H1 (cell line): ENCODE data around the gene GBP4. TPM values are rescaled to one million over a fixed set of nuclear protein-coding genes. Genes with fewer than 3 reads are reported as not detected.

Experiments used
- CTCF ChIA-PET: fragments of 300-600 bp; sonication (Branson Sonifier 250); formaldehyde crosslinking; loops from one replicate; lab custom pipeline; 2021; ENCODE audit not compliant: partially characterized antibody; lab: Charles Lee
- POLR2A ChIA-PET: fragments of 300-600 bp; sonication (Branson Sonifier 250); formaldehyde crosslinking; loops from one replicate; lab custom pipeline; 2021; ENCODE audit warnings: inconsistent platforms; ENCODE audit not compliant: partially characterized antibody; lab: Charles Lee
- DNase-seq, 2 experiments: peaks; one replicate each; pipeline versions ENCODE4 v3.0.0 to v3.0.0-alpha.2; 2010 to 2022; ENCODE audit warnings: low spot score in 2 of 2, low read depth in 1 of 2, mixed read lengths in 1 of 2
- FAIRE-seq: peaks from 2 replicates; lab custom pipeline; 2011; peaks lifted over from hg19 to GRCh38; lab: Jason Lieb, UNC
- H2AFZ ChIP-seq: 2 replicates; pipeline ENCODE4 v1.8.1; 2012; ENCODE audit warnings: low read length, inconsistent platforms
- H2AK5ac ChIP-seq: 2 replicates; pipeline ENCODE4 v1.6.1; 2013; ENCODE audit warnings: low read depth, low read length
- H2BK120ac ChIP-seq: replicated peaks from 2 replicates; pipeline ENCODE3; 2013; ENCODE audit warnings: low read depth, low read length, inconsistent platforms
- H2BK12ac ChIP-seq: 2 replicates; pipeline ENCODE4 v1.6.1; 2013; ENCODE audit warnings: low read depth, low read length
- H2BK15ac ChIP-seq: 2 replicates; pipeline ENCODE4 v1.6.1; 2013; ENCODE audit warnings: low read length
- H2BK20ac ChIP-seq: 2 replicates; pipeline ENCODE4 v1.6.1; 2013; ENCODE audit warnings: low read length
- H2BK5ac ChIP-seq: 2 replicates; pipeline ENCODE4 v1.6.1; 2013; ENCODE audit warnings: low read depth, low read length
- H3K14ac ChIP-seq: 2 replicates; pipeline ENCODE4 v1.6.1; 2013; ENCODE audit warnings: inconsistent platforms; ENCODE audit not compliant: insufficient read length
- H3K18ac ChIP-seq: 2 replicates; pipeline ENCODE4 v1.6.1; 2013; ENCODE audit warnings: low read length; ENCODE audit errors: extremely low read depth
- H3K23ac ChIP-seq: 2 replicates; pipeline ENCODE4 v1.6.1; 2013; ENCODE audit warnings: inconsistent platforms; ENCODE audit not compliant: insufficient read length
- H3K23me2 ChIP-seq: 2 replicates; pipeline ENCODE4 v1.6.1; 2013; ENCODE audit warnings: low read depth, low read length
- H3K27ac ChIP-seq: 2 replicates; pipeline ENCODE4 v1.6.1; 2011; ENCODE audit warnings: low read depth, low read length, inconsistent platforms
- H3K27me3 ChIP-seq, 4 experiments: replicated peaks in 1 of 4; 1 replicate in 1 of 4; 2 replicates in 3 of 4; pipeline versions ENCODE4 v1.6.1 to v1.8.1; 2011 to 2013; ENCODE audit warnings: low read length in 3 of 4, mild to moderate bottlenecking in 3 of 4, inconsistent platforms in 2 of 4, mixed read lengths in 2 of 4, moderate library complexity in 1 of 4; ENCODE audit not compliant: control insufficient read depth in 3 of 4, insufficient read depth in 3 of 4; ENCODE audit errors: extremely low read depth in 1 of 4
- H3K36me3 ChIP-seq, 4 experiments: 2 replicates each; pipeline versions ENCODE4 v1.6.1 to v1.8.1; 2011 to 2013; ENCODE audit warnings: mild to moderate bottlenecking in 4 of 4, low read length in 3 of 4, moderate library complexity in 2 of 4, control low read depth in 1 of 4, inconsistent platforms in 1 of 4; ENCODE audit not compliant: insufficient read depth in 4 of 4, control insufficient read depth in 2 of 4
- H3K4ac ChIP-seq: replicated peaks from 2 replicates; pipeline ENCODE3; 2013; ENCODE audit warnings: low read length, low read depth, mixed read lengths, inconsistent platforms; ENCODE audit not compliant: insufficient read length
- H3K4me1 ChIP-seq, 4 experiments: replicated peaks in 1 of 4; 1 replicate in 1 of 4; 2 replicates in 3 of 4; pipeline versions ENCODE4 v1.6.1 to v1.8.1; 2011 to 2013; ENCODE audit warnings: low read length in 3 of 4, inconsistent platforms in 2 of 4, mixed read lengths in 1 of 4; ENCODE audit not compliant: insufficient read depth in 4 of 4, control insufficient read depth in 3 of 4
- H3K4me2 ChIP-seq, 2 experiments: 2 replicates each; pipeline versions ENCODE4 v1.6.1 to v1.8.1; 2011 to 2013; ENCODE audit warnings: low read depth in 2 of 2, low read length in 2 of 2, control low read depth in 1 of 2, inconsistent platforms in 1 of 2, mild to moderate bottlenecking in 1 of 2; ENCODE audit not compliant: insufficient read depth in 1 of 2
- H3K4me3 ChIP-seq, 4 experiments: fragments of 200-600, 300-600 bp in 1 of 4; sonication (generic), shearing (Covaris generic), sonication (Bioruptor Twin) in 1 of 4; 2 replicates each; pipeline versions ENCODE4 v1.5.1 to v1.8.1; 2011 to 2016; ENCODE audit warnings: low read length in 4 of 4, low read depth in 3 of 4, control low read depth in 2 of 4, inconsistent platforms in 2 of 4, mild to moderate bottlenecking in 2 of 4, mixed read lengths in 1 of 4, moderate library complexity in 1 of 4; ENCODE audit not compliant: insufficient read depth in 2 of 4; ENCODE audit errors: extremely low read depth in 1 of 4
- H3K56ac ChIP-seq: replicated peaks from 2 replicates; pipeline ENCODE3; 2013; ENCODE audit warnings: low read depth, mild to moderate bottlenecking, mixed read lengths, low read length, inconsistent platforms; ENCODE audit not compliant: insufficient read length
- H3K79me1 ChIP-seq: 2 replicates; pipeline ENCODE4 v1.6.1; 2013; ENCODE audit warnings: low read depth, low read length, control low read depth
- H3K79me2 ChIP-seq, 2 experiments: 2 replicates each; pipeline versions ENCODE4 v1.6.1 to v1.8.1; 2012 to 2013; ENCODE audit warnings: low read length in 2 of 2, mild to moderate bottlenecking in 2 of 2, inconsistent platforms in 1 of 2; ENCODE audit not compliant: insufficient read depth in 2 of 2, control insufficient read depth in 1 of 2
- H3K9ac ChIP-seq, 4 experiments: replicated peaks in 1 of 4; 1 replicate in 1 of 4; 2 replicates in 3 of 4; pipeline versions ENCODE4 v1.6.1 to v1.8.1; 2011 to 2013; ENCODE audit warnings: low read depth in 3 of 4, low read length in 3 of 4, control low read depth in 2 of 4, mild to moderate bottlenecking in 2 of 4, moderate library complexity in 2 of 4, inconsistent platforms in 1 of 4; ENCODE audit errors: extremely low read depth in 1 of 4
- H3K9me3 ChIP-seq, 2 experiments: 2 replicates each; pipeline versions ENCODE4 v1.6.1 to v1.8.1; 2012 to 2013; ENCODE audit warnings: mild to moderate bottlenecking in 2 of 2, moderate library complexity in 2 of 2, control low read depth in 1 of 2, inconsistent platforms in 1 of 2, low read depth in 1 of 2, low read length in 1 of 2, mixed read lengths in 1 of 2; ENCODE audit not compliant: insufficient read depth in 2 of 2
- H4K20me1 ChIP-seq, 2 experiments: replicated peaks in 1 of 2; 2 replicates each; pipeline versions ENCODE3 to v1.8.1; 2011 to 2013; ENCODE audit warnings: inconsistent platforms in 2 of 2, low read length in 2 of 2, mild to moderate bottlenecking in 1 of 2; ENCODE audit not compliant: insufficient read depth in 2 of 2, control insufficient read depth in 1 of 2
- H4K5ac ChIP-seq: 2 replicates; pipeline ENCODE4 v1.6.1; 2013; ENCODE audit warnings: low read length, low read depth, mixed read lengths, inconsistent platforms; ENCODE audit not compliant: insufficient read length
- H4K8ac ChIP-seq: 2 replicates; pipeline ENCODE4 v1.8.0; 2013; ENCODE audit warnings: mild to moderate bottlenecking, moderate library complexity, low read length, inconsistent platforms; ENCODE audit not compliant: insufficient read depth; ENCODE audit errors: extremely low read depth
- H4K91ac ChIP-seq: replicated peaks from 2 replicates; pipeline ENCODE3; 2013; ENCODE audit warnings: low read length, mixed read lengths, inconsistent platforms; ENCODE audit not compliant: insufficient read length
- CREB1 ChIP-seq: IDR thresholded peaks from 2 replicates; pipeline ENCODE4 v1.6.1; 2012; ENCODE audit warnings: inconsistent platforms
- HDAC6 ChIP-seq: IDR thresholded peaks from one replicate; pipeline ENCODE4 v1.7.1; 2012; ENCODE audit warnings: low read depth, mild to moderate bottlenecking, inconsistent platforms, low read length, moderate library complexity
- KDM4A ChIP-seq: IDR thresholded peaks from one replicate; pipeline ENCODE4 v1.7.1; 2012; ENCODE audit warnings: low read depth, mild to moderate bottlenecking, moderate library complexity, low read length, inconsistent platforms; ENCODE audit not compliant: severe bottlenecking
- NANOG ChIP-seq: IDR thresholded peaks from 2 replicates; pipeline ENCODE4 v1.6.1; 2011; ENCODE audit warnings: low read length, low read depth, mild to moderate bottlenecking, inconsistent platforms; ENCODE audit not compliant: insufficient read depth, poor library complexity, severe bottlenecking
- RFX5 ChIP-seq: IDR thresholded peaks from 2 replicates; pipeline ENCODE4 v1.6.1; 2011; ENCODE audit warnings: low read depth, low read length, improper control_type of control experiment, borderline replicate concordance
- SAP30 ChIP-seq: fragments of 300-600 bp; sonication (generic); IDR thresholded peaks from 2 replicates; pipeline ENCODE4 v1.7.1; 2012; ENCODE audit warnings: low read length, moderate library complexity, mild to moderate bottlenecking, inconsistent platforms; ENCODE audit not compliant: insufficient read depth, insufficient replicate concordance
- WGBS, 2 experiments: shearing (Covaris generic) in 1 of 2; methylation state at CpG; one replicate each; pipeline versions ENCODE4 v1.1.6 to v1.1.7; 2013 to 2015; ENCODE audit warnings: low lambda C conversion rate in 2 of 2, mixed read lengths in 2 of 2, inconsistent platforms in 1 of 2, low coverage in 1 of 2, missing lambda C conversion rate in 1 of 2; ENCODE audit not compliant: insufficient replicate concordance in 2 of 2, insufficient coverage in 1 of 2, insufficient read length in 1 of 2; ENCODE audit errors: extremely low coverage in 1 of 2, missing lambda C conversion rate in 1 of 2; 5-methylcytosine and 5-hydroxymethylcytosine counted together
- polyA plus RNA-seq, 7 experiments: library from polyadenylated mRNA; depleted of rRNA in 3 of 7; stranded (reverse) in 5 of 7; unstranded in 2 of 7; fragments of >200 nt in 5 of 7; fragments of 200-250 nt in 2 of 7; gene quantifications; 1 replicate in 5 of 7; 2 replicates in 1 of 7; 4 replicates in 1 of 7; pipeline versions ENCODE4 v1.2.1 to v1.2.3, GENCODE V29; 2011 to 2013; ENCODE audit warnings: missing spikeins in 2 of 7, mixed read lengths in 2 of 7
- total RNA-seq: library from RNA; stranded (reverse); fragmentation: NEBNext Ultra II Directional; extraction: Animal tissue kit (Norgen Biotek cat#: 25700); gene quantifications from 2 replicates; pipeline ENCODE4 v1.2.1, GENCODE V29; 2021

GBP4 gene
- total and polyA plus RNA-seq, 2 of the 8 experiments (the other 6 are each of a cell fraction or from before 2014, with no cell fraction given): 0.02 TPM; not detected in 1

GRCh38 chr1:89243046-89243445 lies 44.3 kb upstream of the GBP4 start:
- Histone ChIP-seq H3K14ac (no peak overlapping the region), H2AK5ac (no peak overlapping the region), H2BK120ac (no peak overlapping the region), H3K23ac (no peak overlapping the region), H3K4me3 (no peak overlapping the region), H3K27ac (no peak overlapping the region), H3K4me2 (no peak overlapping the region), H3K9ac (no peak overlapping the region), H3K56ac (no peak overlapping the region), H2BK20ac (no peak overlapping the region), H3K18ac (no peak overlapping the region), H3K4me1 (peaks cover 0 to 7% (median 0%) of the 10 kb centered on the region in 4 experiments; a peak in 1 of 7 replicates), H3K4ac (no peak overlapping the region), H2AFZ (no peak overlapping the region), H4K8ac (no peak overlapping the region), H2BK5ac (no peak overlapping the region), H3K79me2 (no peaks in the 10 kb centered on the region), H4K91ac (no peak overlapping the region), H3K23me2 (no peaks in the 10 kb centered on the region), H4K5ac (no peak overlapping the region), H3K27me3 (no peaks in the 10 kb centered on the region), H3K79me1 (no peaks in the 10 kb centered on the region), H3K9me3 (no peaks in the 10 kb centered on the region; a peak in 1 of 4 replicates), H4K20me1 (no peaks in the 10 kb centered on the region), H2BK12ac (no peak overlapping the region), H3K36me3 (no peaks in the 10 kb centered on the region), H2BK15ac (no peak overlapping the region)
- 82% methylated on average over 3 of the region's 3 CpGs; no CpG with 5 or more reads in 1 of the 2 experiments for WGBS, 2 experiments
- DNase-seq: no peak
- ChIA-PET POLR2A (no interaction called here), CTCF (no interaction called here)
- FAIRE-seq: no peak
- TF ChIP-seq HDAC6: no peak
- no peak for TF ChIP-seq SAP30
- TF ChIP-seq RFX5: no peak
- no peak for TF ChIP-seq KDM4A
- TF ChIP-seq CREB1: no peak
- no peak for TF ChIP-seq NANOG
